Aorta (tissue), 5 donors: ENCODE data around the gene FAM13A. TPM values are rescaled to one million over a fixed set of nuclear protein-coding genes. Genes with fewer than 3 reads are reported as not detected.

Experiments used
- ATAC-seq: fragments of 200-7000 bp; cut with Tn5 transposase; one replicate; pipeline ENCODE4 v1.9.1; 2022; ENCODE audit warnings: moderate library complexity; ENCODE audit not compliant: low FRiP score
- DNase-seq, 2 donors: peaks; one replicate each; pipeline ENCODE4 v3.0.0-alpha.2; 2020
- H3K27ac ChIP-seq, 2 donors: one replicate each; pipeline ENCODE4 v1.5.1; 2013; ENCODE audit warnings: low read length in 2 of 2, mild to moderate bottlenecking in 2 of 2, moderate library complexity in 2 of 2, control low read depth in 1 of 2, inconsistent platforms in 1 of 2, low read depth in 1 of 2
- H3K27me3 ChIP-seq, 2 donors: one replicate each; pipeline ENCODE4 v1.6.1; 2013; ENCODE audit warnings: control low read depth in 1 of 2, low read length in 1 of 2, mild to moderate bottlenecking in 1 of 2, moderate library complexity in 1 of 2; ENCODE audit not compliant: insufficient read depth in 2 of 2, control insufficient read depth in 1 of 2
- H3K36me3 ChIP-seq, 2 donors: one replicate each; pipeline ENCODE4 v1.6.1; 2013; ENCODE audit warnings: control low read depth in 1 of 2, low read length in 1 of 2, mild to moderate bottlenecking in 1 of 2; ENCODE audit not compliant: insufficient read depth in 2 of 2, control insufficient read depth in 1 of 2
- H3K4me1 ChIP-seq, 2 donors: one replicate each; pipeline ENCODE4 v1.6.1; 2013; ENCODE audit warnings: low read length in 2 of 2, control low read depth in 1 of 2, mild to moderate bottlenecking in 1 of 2, moderate library complexity in 1 of 2; ENCODE audit not compliant: insufficient read depth in 2 of 2, control insufficient read depth in 1 of 2
- H3K4me3 ChIP-seq, 2 donors: one replicate each; pipeline ENCODE4 v1.5.1; 2013; ENCODE audit warnings: low read length in 2 of 2, control low read depth in 1 of 2, mild to moderate bottlenecking in 1 of 2
- H3K9me3 ChIP-seq: one replicate; pipeline ENCODE4 v1.6.1; 2013; ENCODE audit warnings: mild to moderate bottlenecking, low read length; ENCODE audit not compliant: control insufficient read depth
- WGBS, 2 donors: extraction: QIAGEN DNeasy Blood & Tissue Kit; methylation state at CpG; one replicate each; pipeline ENCODE4 v1.1.7; 2013; 5-methylcytosine and 5-hydroxymethylcytosine counted together
- intact Hi-C, 2 donors: fragments of 100-400 bp; cut with DNase I; formaldehyde crosslinking; loops; one replicate each; pipeline versions ENCODE4 v1.14.2 to v1.15.0; 2022
- polyA plus RNA-seq, 2 donors: library from polyadenylated mRNA; stranded (reverse); fragments of 200-250 nt; gene quantifications; one replicate each; pipeline ENCODE4 v1.2.3, GENCODE V29; 2013
- total RNA-seq, 2 donors: library from RNA; stranded (reverse); fragmentation: NEBNext Ultra II Directional; extraction: Animal tissue kit (Norgen Biotek cat#: 25700); gene quantifications; one replicate each; pipeline ENCODE4 v1.2.1, GENCODE V29; 2021
- donor health status: healthy with polysubstance abuse.
- donor health status: Bipolar disorder and iron deficiency.
- donor health status: DM: no; HTN: no; CAD: no.
- donor health status: DM: no; HTN: no; CAD: no.
- donor health status: DM: yes; HTN: yes; CAD: no.

Gene FAM13A
- total and polyA plus RNA-seq, 4 donors: 9.0 to 60.3 (median 23.5) TPM

DNA sequence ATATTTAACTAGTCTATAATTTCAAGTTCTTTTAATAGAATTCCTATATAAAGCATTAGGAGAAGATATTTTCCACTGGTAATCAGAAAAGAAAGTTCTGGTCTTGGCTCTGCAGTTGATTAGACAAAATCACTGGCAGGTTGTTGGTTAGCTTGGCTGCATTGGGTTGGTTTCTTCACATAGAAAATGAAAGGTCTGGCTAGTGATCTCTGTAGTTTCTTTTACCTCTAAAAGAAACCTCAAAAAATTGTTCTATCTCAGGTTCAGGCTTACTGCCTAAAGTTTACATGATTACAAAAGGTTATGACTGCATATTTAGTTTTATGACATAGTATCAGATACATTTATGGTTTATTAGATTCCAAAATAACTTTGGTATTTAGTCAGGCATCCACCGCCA lies 263.5 kb downstream of the FAM13A start:
- Histone ChIP-seq H3K36me3 (peaks cover 3% of the 10 kb centered on the region in 2 donors), H3K9me3 (no peaks in the 10 kb centered on the region), H3K4me3 (no peak overlapping the region), H3K27ac (no peak overlapping the region), H3K27me3 (no peaks in the 10 kb centered on the region), H3K4me1 (peaks cover 2 to 3% of the 10 kb centered on the region in 2 donors)
- DNase-seq (no peak), ATAC-seq (no peak)
- 87 to 91% methylated on average over 1 of the region's 1 CpG for WGBS, 2 donors
- intact Hi-C loops: loop anchor here in 1 of 2 donors (5.0 kb wide), 1 partner anchor 86 kb away; no protein-coding TSS in a partner anchor

DNA sequence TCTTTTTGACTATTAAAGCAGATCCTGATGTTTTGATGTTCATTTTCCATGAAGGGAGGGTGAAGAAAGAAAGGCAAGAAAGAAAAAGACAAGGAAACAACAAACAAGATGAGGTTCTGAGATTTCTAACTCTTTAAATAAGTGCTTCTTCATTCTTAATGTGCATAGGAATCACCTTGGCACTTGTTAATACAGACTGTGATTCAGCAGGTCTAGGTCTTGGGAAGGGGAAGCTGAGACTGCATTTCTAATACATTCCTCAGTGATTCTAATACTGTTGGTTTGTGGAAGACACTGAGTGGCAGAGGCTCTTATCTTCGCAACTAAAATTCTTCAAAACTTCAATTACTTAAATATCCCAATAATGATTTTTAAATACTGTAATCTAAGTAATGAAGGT lies 264.2 kb downstream of the FAM13A start:
- intact Hi-C loops: loop anchor here in 1 of 2 donors (5.0 kb wide), 1 partner anchor 86 kb away; no protein-coding TSS in a partner anchor
- no peak overlapping the region for H3K4me3 ChIP-seq
- 89 to 90% methylated on average over 1 of the region's 1 CpG for WGBS, 2 donors
- peaks cover 3% of the 10 kb centered on the region in 2 donors for H3K36me3 ChIP-seq
- no peak for ATAC-seq
- H3K27ac ChIP-seq: peak overlapping the region in 1 of 2 donors; percentile 14
- DNase-seq: no peak
- H3K27me3 ChIP-seq: no peaks in the 10 kb centered on the region
- no peaks in the 10 kb centered on the region for H3K9me3 ChIP-seq
- H3K4me1 ChIP-seq: peaks cover 2 to 3% of the 10 kb centered on the region in 2 donors

- Histone ChIP-seq H3K9me3 (no peaks in the 10 kb centered on the region), H3K36me3 (peaks cover 3% of the 10 kb centered on the region in 2 donors), H3K27ac (peak overlapping the region in 1 of 2 donors; percentile 28), H3K4me3 (no peak overlapping the region), H3K27me3 (no peaks in the 10 kb centered on the region), H3K4me1 (peaks cover 2 to 3% of the 10 kb centered on the region in 2 donors)
- intact Hi-C loops: loop anchor here in 1 of 2 donors (5.0 kb wide), 1 partner anchor 85 kb away; no protein-coding TSS in a partner anchor
- 16 to 17% methylated on average over 1 of the region's 1 CpG for WGBS, 2 donors
- DNase-seq: no peak
- ATAC-seq: no peak
Measured at GRCh38 chr4:88792268-88792781, 264.7 kb downstream of the FAM13A start.

GRCh38 chr4:88791274-88791673 lies 265.7 kb downstream of the FAM13A start:
- intact Hi-C loops: loop anchor here in 1 of 2 donors (5.0 kb wide), 1 partner anchor 84 kb away; no protein-coding TSS in a partner anchor

DNA sequence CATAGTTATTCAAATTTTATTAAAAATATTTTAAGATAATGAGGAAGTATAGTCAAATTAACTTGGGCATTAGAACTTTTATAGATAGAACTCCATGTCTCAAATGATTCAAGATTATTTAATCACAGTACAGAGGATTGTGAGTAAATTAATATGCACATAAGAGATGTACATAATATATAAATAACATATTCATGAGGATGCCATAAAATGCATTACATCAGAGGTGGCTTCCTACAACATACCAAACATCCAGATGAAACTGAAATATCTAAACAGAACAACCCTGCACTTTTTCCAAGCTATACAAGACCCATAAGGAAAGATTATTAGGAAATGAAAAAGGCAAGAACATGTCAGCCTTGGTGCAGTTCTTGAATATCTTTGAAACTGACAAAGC lies 268.1 kb downstream of the FAM13A start:
- peaks cover 2 to 3% of the 10 kb centered on the region in 2 donors for H3K4me1 ChIP-seq
- H3K27me3 ChIP-seq: no peaks in the 10 kb centered on the region
- DNase-seq (no peak), ATAC-seq (no peak)
- H3K27ac ChIP-seq: no peak overlapping the region
- H3K9me3 ChIP-seq: no peaks in the 10 kb centered on the region
- peaks cover 3 to 5% of the 10 kb centered on the region in 2 donors for H3K36me3 ChIP-seq
- H3K4me3 ChIP-seq: no peak overlapping the region
- intact Hi-C loops: no loop called here

More at GRCh38 chr4:88791274-88791673, 265.7 kb downstream of the FAM13A start:
- DNase-seq (no peak), ATAC-seq (no peak)
- Histone ChIP-seq H3K4me1 (peaks cover 2 to 3% of the 10 kb centered on the region in 2 donors), H3K36me3 (peaks cover 3% of the 10 kb centered on the region in 2 donors), H3K27me3 (no peaks in the 10 kb centered on the region), H3K4me3 (no peak overlapping the region), H3K9me3 (no peaks in the 10 kb centered on the region), H3K27ac (no peak overlapping the region)
- WGBS, 2 donors: 57 to 67% methylated on average over 1 of the region's 1 CpG

DNA sequence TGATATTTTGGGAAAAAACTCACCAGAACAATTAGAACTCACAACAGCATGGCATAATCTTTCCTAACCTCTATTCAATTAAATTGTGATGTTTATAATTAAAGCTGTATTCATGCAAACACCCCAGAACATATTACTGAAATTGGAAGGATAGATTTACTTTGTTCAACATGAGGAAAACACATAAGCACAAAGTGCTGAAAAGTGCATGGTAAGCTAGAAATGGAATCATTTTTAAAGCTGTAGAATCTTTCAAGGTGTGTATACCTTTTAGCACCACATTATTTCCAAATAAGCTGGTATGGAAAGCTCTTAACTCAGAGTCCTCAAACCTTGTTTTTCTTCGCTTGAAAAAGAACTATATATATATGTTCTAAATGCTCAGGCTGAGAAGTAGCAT lies 268.6 kb downstream of the FAM13A start:
- ATAC-seq: no peak
- intact Hi-C loops: no loop called here
- Histone ChIP-seq H3K9me3 (no peaks in the 10 kb centered on the region), H3K4me1 (peaks cover under 1 to 3% of the 10 kb centered on the region in 2 donors), H3K27me3 (no peaks in the 10 kb centered on the region), H3K36me3 (peaks cover 3 to 8% of the 10 kb centered on the region in 2 donors), H3K27ac (no peak overlapping the region), H3K4me3 (no peak overlapping the region)
- DNase-seq: no peak
- 93 to 97% methylated on average over 1 of the region's 1 CpG for WGBS, 2 donors

DNA sequence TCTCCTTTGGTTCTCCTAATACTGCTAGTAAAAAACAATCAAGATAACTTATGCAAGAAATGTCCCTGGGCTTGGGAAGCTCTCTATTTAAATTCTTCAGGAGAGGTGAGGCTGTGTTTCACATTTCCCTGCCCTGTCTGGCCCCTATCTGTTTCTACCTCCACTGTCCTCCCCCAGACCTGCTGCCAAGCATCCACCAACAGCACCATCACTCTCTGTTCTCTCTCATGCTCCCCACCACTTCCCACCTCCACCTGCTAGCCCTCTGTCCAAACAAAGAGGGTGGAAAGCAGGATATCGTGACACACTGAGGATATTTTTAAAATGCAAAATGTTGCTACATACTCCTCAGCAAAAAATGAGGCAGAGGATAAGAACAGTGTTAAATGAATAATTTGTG lies 271.0 kb downstream of the FAM13A start:
- Histone ChIP-seq H3K9me3 (no peaks in the 10 kb centered on the region), H3K36me3 (peaks cover 3 to 8% of the 10 kb centered on the region in 2 donors), H3K27me3 (no peaks in the 10 kb centered on the region), H3K4me1 (no peaks in the 10 kb centered on the region), H3K27ac (no peak overlapping the region), H3K4me3 (no peak overlapping the region)
- ATAC-seq: no peak
- DNase-seq: no peak
- intact Hi-C loops: no loop called here
- 88 to 97% methylated on average over 1 of the region's 1 CpG for WGBS, 2 donors

- DNase-seq: no peak
- H3K36me3 ChIP-seq: peaks cover 0 to 5% of the 10 kb centered on the region in 2 donors
- ATAC-seq: no peak
- no peaks in the 10 kb centered on the region for H3K27me3 ChIP-seq
- WGBS, 2 donors: 95 to 100% methylated on average over 1 of the region's 1 CpG
- no peak overlapping the region for H3K4me3 ChIP-seq
- no peak overlapping the region for H3K27ac ChIP-seq
- intact Hi-C loops: no loop called here
- no peaks in the 10 kb centered on the region for H3K4me1 ChIP-seq
- H3K9me3 ChIP-seq: no peaks in the 10 kb centered on the region
Measured at GRCh38 chr4:88780389-88780788, 276.6 kb downstream of the FAM13A start.

DNA sequence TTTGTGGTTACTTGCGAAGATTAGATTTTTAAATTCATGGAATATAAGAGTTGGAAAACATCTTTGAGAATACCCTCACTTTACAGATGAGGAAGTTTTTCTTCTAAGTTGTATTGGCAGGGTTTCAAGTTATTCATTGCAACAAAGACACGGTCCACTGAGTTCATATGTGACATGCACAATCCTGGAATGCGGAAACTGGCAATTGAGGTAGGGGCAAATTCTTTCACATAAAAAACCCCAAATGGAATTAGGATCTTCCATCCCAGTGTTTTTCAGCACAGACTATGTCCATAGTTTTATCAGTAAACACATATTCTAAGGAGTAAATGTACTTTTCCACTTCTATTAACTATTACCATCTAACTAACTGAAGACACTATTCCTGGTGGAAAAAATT lies 277.6 kb downstream of the FAM13A start:
- Histone ChIP-seq H3K4me3 (no peak overlapping the region), H3K27me3 (no peaks in the 10 kb centered on the region), H3K36me3 (peaks cover 0 to 5% of the 10 kb centered on the region in 2 donors), H3K4me1 (no peaks in the 10 kb centered on the region), H3K27ac (no peak overlapping the region), H3K9me3 (no peaks in the 10 kb centered on the region)
- WGBS, 2 donors: 60 to 66% methylated on average over 3 of the region's 3 CpGs
- intact Hi-C loops: no loop called here
- DNase-seq (no peak), ATAC-seq (no peak)
